ENCODE measurements around the gene LINGO3.

The LINGO3 gene

DNA sequence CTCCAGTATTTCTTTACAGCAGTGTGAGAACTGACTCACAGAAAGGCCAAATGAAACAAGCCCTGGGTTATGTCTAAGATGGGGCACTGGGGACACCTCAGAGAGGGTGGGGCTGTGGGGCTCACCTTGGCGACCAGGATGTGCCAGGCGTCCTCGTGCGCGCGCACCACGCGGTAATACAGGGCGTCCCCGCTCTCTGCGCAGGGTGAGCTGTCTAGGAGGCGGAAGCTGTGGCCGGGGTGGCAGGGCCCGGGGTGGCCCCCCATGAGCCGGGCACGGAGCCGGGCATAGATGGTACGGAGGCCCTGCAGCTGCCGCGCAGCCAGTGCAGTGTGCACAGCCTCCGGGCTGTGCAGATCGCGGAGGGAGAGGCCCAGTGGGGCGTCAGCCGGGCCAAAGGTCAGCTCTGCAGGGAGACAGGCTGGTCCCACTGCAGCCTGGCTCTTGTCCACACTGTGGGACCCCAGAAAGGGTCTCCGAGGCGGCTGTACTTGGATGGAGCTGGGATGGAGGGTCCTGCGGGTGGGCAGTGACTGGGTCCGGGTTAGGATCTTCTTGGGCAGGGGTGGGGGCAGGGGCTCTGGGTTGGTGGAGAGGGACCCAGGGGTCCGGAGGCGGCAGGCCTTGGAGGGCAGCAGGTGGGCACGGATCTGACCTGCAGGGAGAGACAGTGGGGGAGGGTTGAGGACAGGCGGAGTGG, 29.3 kb downstream of the LINGO3 start:
- TF ChIP-seq, protein P1, sequence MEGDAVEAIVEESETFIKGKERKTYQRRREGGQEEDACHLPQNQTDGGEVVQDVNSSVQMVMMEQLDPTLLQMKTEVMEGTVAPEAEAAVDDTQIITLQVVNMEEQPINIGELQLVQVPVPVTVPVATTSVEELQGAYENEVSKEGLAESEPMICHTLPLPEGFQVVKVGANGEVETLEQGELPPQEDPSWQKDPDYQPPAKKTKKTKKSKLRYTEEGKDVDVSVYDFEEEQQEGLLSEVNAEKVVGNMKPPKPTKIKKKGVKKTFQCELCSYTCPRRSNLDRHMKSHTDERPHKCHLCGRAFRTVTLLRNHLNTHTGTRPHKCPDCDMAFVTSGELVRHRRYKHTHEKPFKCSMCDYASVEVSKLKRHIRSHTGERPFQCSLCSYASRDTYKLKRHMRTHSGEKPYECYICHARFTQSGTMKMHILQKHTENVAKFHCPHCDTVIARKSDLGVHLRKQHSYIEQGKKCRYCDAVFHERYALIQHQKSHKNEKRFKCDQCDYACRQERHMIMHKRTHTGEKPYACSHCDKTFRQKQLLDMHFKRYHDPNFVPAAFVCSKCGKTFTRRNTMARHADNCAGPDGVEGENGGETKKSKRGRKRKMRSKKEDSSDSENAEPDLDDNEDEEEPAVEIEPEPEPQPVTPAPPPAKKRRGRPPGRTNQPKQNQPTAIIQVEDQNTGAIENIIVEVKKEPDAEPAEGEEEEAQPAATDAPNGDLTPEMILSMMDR (IDR thresholded peaks at IDR 0.05; ENCODE audit: borderline replicate concordance, insufficient read depth, low read depth, low read length): no peak
- H3K4me3 ChIP-seq (ENCODE audit: low read depth, low read length): no peak overlapping the region

DNA sequence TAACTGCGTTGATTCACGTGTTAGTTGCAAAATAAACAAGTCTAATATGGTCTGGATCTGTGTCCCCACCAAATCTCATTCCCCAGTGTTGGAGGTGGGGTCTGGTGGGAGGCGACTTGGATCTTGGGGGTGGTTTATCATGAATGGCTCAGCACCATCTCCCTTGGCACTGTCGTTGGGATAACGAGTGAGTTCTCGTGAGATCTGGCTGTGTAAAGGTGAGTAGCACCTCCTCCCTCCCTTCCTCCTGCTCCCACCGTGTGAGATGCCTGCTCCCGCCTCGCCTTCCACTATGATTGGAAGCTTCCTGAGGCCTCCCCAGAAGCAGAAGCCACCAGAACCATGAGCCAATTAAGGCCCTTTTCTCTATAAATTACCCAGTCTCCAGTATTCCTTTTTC, 30.8 kb downstream of the LINGO3 start:
- no peak overlapping the region for H3K4me3 ChIP-seq (ENCODE audit: low read depth, low read length)
- TF ChIP-seq, protein P1 (IDR thresholded peaks at IDR 0.05; ENCODE audit: borderline replicate concordance, insufficient read depth, low read depth, low read length): no peak

GRCh38 chr19:2276429-2276986, 31.4 kb downstream of the LINGO3 start:
- H3K4me3 ChIP-seq (ENCODE audit: low read depth, low read length): no peak overlapping the region
- TF ChIP-seq, protein P1 (IDR thresholded peaks at IDR 0.05; ENCODE audit: borderline replicate concordance, insufficient read depth, low read depth, low read length): no peak

DNA sequence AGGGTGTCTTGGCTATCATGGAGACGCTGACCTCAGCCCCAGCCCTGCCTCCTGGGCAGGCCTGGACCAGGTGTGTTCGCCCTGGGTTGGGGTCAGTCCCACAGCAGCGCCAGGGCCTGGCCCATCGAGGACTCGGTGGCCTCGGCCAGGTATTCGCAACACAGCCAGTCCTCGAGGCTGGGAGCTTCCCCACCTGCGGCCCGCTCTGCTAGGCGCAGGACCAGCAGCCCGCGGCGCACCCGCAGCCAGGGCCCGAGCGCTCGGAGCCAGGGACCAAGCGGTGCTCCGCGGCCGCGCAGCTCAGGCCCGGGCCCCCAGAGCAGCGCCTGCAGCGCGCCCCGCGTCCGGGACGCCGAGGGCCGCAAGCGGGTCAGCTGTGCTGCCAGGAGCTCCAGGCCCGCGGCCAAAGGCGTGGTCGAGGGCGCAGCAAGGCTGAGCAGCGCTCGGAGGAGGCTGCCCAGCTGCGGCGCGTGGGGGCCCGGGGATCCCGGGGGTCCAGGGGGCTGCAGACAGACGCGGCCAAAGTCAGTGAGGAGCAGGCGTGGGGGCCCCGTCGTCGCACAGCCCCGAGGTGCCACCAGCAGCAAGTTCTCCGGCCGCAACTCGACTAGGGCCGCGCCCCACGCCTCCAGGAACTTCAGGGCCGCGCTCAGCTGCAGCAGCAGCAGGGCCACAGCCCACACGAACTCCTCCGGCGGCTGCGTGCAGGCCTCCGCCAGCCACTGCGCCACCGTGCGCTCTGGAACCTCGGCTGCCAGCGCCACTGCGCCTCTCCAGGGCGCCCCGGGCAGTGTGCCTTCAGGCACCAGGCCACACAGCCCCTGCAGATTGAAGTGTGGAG, 32.1 kb downstream of the LINGO3 start:
- no peak overlapping the region for H3K4me3 ChIP-seq (ENCODE audit: low read depth, low read length)
- TF ChIP-seq, protein P1 (IDR thresholded peaks at IDR 0.05; ENCODE audit: borderline replicate concordance, insufficient read depth, low read depth, low read length): no peak

DNA sequence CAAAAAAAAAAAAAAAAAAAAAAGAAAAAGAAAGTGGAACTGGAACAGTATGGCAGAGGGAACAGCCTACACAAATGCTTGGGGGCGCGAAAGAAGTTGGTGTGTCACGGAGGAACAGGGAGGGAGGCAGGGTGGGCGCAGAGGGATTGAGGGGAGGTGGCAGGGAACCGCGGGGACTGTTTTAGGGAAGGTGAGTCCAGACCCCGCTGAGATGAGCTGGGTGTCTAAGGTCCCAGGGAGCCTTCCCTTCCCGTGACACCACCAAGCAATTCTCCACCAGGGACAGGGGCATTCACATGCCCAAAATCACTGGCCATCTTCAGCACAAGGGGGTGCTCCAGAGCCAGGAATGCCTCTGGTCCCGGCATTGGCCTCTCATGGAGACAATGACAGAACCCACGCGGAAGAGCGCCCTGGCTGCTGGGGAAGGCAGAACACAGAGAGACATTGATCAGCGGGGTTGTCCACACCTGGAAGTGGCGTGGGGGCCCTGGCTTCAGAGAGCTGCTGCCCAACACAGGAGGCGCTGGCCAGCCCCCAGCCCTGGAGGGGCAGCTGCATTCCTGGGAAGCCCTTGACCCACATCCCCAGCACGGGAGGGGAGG, 32.9 kb downstream of the LINGO3 start:
- H3K4me3 ChIP-seq (ENCODE audit: low read depth, low read length): no peak overlapping the region
- TF ChIP-seq, protein P1 (IDR thresholded peaks at IDR 0.05; ENCODE audit: borderline replicate concordance, insufficient read depth, low read depth, low read length): peak; percentile 59

GRCh38 chr19:2274185-2274711, 33.7 kb downstream of the LINGO3 start:
- TF ChIP-seq, protein P1 (IDR thresholded peaks at IDR 0.05; ENCODE audit: borderline replicate concordance, insufficient read depth, low read depth, low read length): no peak
- no peak overlapping the region for H3K4me3 ChIP-seq (ENCODE audit: low read depth, low read length)
